ENCODE results near the gene LRRC56. TPM values are rescaled to one million over a fixed set of nuclear protein-coding genes. Genes with fewer than 3 reads are reported as not detected.

Gene LRRC56
- total and polyA plus RNA-seq, 2 experiments from 2014 or later = 0.73 to 0.87 TPM

- no peaks in the 10 kb centered on the region for H4K20me1 ChIP-seq (replicated peaks; ENCODE audit: insufficient read depth)
- H3K27me3 ChIP-seq (ENCODE audit: insufficient read depth) = peaks cover 8% of the 10 kb centered on the region; the same call in 1 of the 2 replicates
- no peak overlapping the region for H3K4me3 Mint-ChIP-seq
- no peaks in the 10 kb centered on the region; the same call in 2 of the 3 replicates for H3K4me1 Mint-ChIP-seq
- H3K27me3 Mint-ChIP-seq (ENCODE audit: insufficient read depth, low read depth, poor library complexity) = peaks cover 23% of the 10 kb centered on the region
- no peak for ATAC-seq
- no peak for DNase-seq (ENCODE audit: low spot score)
- H3K9me3 Mint-ChIP-seq = peaks cover 21% of the 10 kb centered on the region
- no peaks in the 10 kb centered on the region for H3K36me3 ChIP-seq (ENCODE audit: insufficient read depth)
- no peak overlapping the region for H3K4me3 ChIP-seq
- H3K36me3 Mint-ChIP-seq (ENCODE audit: low read depth) = peaks cover 51% of the 10 kb centered on the region
- H3K27ac ChIP-seq (ENCODE audit: low read depth) = no peak overlapping the region
- no peak overlapping the region for H3K4me2 ChIP-seq
- TF ChIP-seq POLR2AphosphoS5 (IDR thresholded peaks at IDR 0.05; ENCODE audit: low read depth) (no peak), EZH2phosphoT487 (IDR thresholded peaks at IDR 0.05; ENCODE audit: unreplicated experiment) (no peak), ZNF331 (CRISPR knock-in tag; IDR thresholded peaks at IDR 0.05; ENCODE audit: low read depth) (no peak), ZNF114 (CRISPR knock-in tag; IDR thresholded peaks at IDR 0.05) (no peak), EZH2 (IDR thresholded peaks at IDR 0.05; ENCODE audit: low read depth, unreplicated experiment) (no peak), ETS1 (IDR thresholded peaks at IDR 0.05) (no peak)
- TF ChIP-seq, protein P1, sequence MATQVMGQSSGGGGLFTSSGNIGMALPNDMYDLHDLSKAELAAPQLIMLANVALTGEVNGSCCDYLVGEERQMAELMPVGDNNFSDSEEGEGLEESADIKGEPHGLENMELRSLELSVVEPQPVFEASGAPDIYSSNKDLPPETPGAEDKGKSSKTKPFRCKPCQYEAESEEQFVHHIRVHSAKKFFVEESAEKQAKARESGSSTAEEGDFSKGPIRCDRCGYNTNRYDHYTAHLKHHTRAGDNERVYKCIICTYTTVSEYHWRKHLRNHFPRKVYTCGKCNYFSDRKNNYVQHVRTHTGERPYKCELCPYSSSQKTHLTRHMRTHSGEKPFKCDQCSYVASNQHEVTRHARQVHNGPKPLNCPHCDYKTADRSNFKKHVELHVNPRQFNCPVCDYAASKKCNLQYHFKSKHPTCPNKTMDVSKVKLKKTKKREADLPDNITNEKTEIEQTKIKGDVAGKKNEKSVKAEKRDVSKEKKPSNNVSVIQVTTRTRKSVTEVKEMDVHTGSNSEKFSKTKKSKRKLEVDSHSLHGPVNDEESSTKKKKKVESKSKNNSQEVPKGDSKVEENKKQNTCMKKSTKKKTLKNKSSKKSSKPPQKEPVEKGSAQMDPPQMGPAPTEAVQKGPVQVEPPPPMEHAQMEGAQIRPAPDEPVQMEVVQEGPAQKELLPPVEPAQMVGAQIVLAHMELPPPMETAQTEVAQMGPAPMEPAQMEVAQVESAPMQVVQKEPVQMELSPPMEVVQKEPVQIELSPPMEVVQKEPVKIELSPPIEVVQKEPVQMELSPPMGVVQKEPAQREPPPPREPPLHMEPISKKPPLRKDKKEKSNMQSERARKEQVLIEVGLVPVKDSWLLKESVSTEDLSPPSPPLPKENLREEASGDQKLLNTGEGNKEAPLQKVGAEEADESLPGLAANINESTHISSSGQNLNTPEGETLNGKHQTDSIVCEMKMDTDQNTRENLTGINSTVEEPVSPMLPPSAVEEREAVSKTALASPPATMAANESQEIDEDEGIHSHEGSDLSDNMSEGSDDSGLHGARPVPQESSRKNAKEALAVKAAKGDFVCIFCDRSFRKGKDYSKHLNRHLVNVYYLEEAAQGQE (IDR thresholded peaks at IDR 0.05; ENCODE audit: unreplicated experiment) = no peak
- H3K27ac Mint-ChIP-seq = no peak overlapping the region
- 0 out of 2 replicates have a peak, but pooled peaks cover 8% of the 10 kb centered on the region for H3F3A ChIP-seq (replicated peaks; ENCODE audit: low read depth)
- no peak overlapping the region for H2AFZ ChIP-seq
- no peaks in the 10 kb centered on the region for H3K4me1 ChIP-seq (ENCODE audit: insufficient read depth)
- H3K9me2 ChIP-seq (ENCODE audit: insufficient read depth) = no peaks in the 10 kb centered on the region
- H3K79me2 ChIP-seq (replicated peaks; ENCODE audit: insufficient read depth) = no peaks in the 10 kb centered on the region
These were observed 37.9 kb upstream of the LRRC56 start for GRCh38 chr11:499201-500076.

DNA sequence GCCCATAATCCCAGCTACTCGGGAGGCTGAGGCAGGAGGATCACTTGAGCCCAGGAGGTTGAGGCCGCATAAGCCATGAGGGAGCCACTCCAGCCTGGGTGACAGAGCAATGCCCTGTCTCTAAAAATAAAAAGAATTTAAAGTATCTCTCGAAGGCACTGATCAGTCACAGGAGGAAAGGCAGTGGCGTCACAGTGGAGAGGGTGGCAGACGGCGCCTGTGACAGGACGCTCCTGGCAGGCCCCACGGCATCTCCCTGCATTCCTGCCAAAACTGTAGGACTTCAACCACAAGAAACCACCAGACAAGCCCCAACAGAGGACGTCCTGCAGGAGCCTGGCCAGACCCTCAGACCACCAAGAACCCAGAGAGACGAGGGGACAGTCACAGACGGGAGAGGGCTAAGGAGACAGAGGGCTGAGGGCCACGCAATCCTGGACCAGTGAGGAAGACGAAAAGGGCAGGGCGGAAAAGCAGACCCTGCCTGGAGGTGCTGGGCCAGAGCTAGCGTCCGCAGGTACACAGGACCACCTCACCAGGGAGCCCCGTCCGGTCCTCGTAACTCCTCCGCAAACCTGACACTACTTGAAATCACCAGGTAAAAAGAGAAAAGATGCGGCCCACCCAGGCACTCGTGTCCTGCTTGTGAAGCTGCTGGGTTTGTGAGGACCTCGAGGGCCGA is 36.2 kb upstream of the LRRC56 start:
- no peak for ATAC-seq
- Mint-ChIP-seq H3K4me3 (no peak overlapping the region), H3K36me3 (ENCODE audit: low read depth) (peaks cover 38% of the 10 kb centered on the region), H3K27ac (no peak overlapping the region), H3K4me1 (peaks cover 13% of the 10 kb centered on the region), H3K27me3 (ENCODE audit: insufficient read depth, low read depth, poor library complexity) (peaks cover 23% of the 10 kb centered on the region), H3K9me3 (peaks cover 15% of the 10 kb centered on the region)
- H3K27me3 ChIP-seq (ENCODE audit: insufficient read depth) = peaks cover 11% of the 10 kb centered on the region; the same call in 1 of the 2 replicates
- H3K4me1 ChIP-seq (ENCODE audit: insufficient read depth) = peaks cover 9% of the 10 kb centered on the region; the same call in 1 of the 2 replicates
- H3K79me2 ChIP-seq (replicated peaks; ENCODE audit: insufficient read depth) = peaks cover 11% of the 10 kb centered on the region
- H3K9me2 ChIP-seq (ENCODE audit: insufficient read depth) = no peaks in the 10 kb centered on the region
- DNase-seq (ENCODE audit: low spot score) = no peak
- H2AFZ ChIP-seq = no peak overlapping the region
- H3K4me3 ChIP-seq = no peak overlapping the region
- H3K27ac ChIP-seq (ENCODE audit: low read depth) = no peak overlapping the region
- H3F3A ChIP-seq (replicated peaks; ENCODE audit: low read depth) = peaks cover 17% of the 10 kb centered on the region
- no peak overlapping the region for H3K4me2 ChIP-seq
- H4K20me1 ChIP-seq (replicated peaks; ENCODE audit: insufficient read depth) = peaks cover 7% of the 10 kb centered on the region; the same call in 1 of the 2 replicates
- no peaks in the 10 kb centered on the region for H3K36me3 ChIP-seq (ENCODE audit: insufficient read depth)
- TF ChIP-seq ZNF114 (CRISPR knock-in tag; IDR thresholded peaks at IDR 0.05) = no peak
- TF ChIP-seq ZNF331 (CRISPR knock-in tag; IDR thresholded peaks at IDR 0.05; ENCODE audit: low read depth) = no peak
- TF ChIP-seq, protein P1 (IDR thresholded peaks at IDR 0.05; ENCODE audit: unreplicated experiment) = no peak
- TF ChIP-seq CREB1 (CRISPR knock-in tag; IDR thresholded peaks at IDR 0.05; ENCODE audit: low read depth) = no peak
- TF ChIP-seq NANOG (IDR thresholded peaks at IDR 0.05; ENCODE audit: borderline replicate concordance) = no peak
- no peak for TF ChIP-seq CTCF (conservative IDR thresholded peaks at IDR 0.05; ENCODE audit: low read depth in 2 of 2)
- no peak for TF ChIP-seq JUNB (IDR thresholded peaks at IDR 0.05; ENCODE audit: unreplicated experiment)
- TF ChIP-seq EZH2 (IDR thresholded peaks at IDR 0.05; ENCODE audit: low read depth, unreplicated experiment) = no peak

Data from GM23338 (cell line).